NCI-H524 treated with DMSO at 0.1 percent for 48 hours (cell line): Measurements from ENCODE around the gene PCYOX1L.

Source experiments
- DNase-seq: peaks from one replicate; lab custom pipeline; 2025; lab: John Stamatoyannopoulos, UW

The PCYOX1L gene

DNA sequence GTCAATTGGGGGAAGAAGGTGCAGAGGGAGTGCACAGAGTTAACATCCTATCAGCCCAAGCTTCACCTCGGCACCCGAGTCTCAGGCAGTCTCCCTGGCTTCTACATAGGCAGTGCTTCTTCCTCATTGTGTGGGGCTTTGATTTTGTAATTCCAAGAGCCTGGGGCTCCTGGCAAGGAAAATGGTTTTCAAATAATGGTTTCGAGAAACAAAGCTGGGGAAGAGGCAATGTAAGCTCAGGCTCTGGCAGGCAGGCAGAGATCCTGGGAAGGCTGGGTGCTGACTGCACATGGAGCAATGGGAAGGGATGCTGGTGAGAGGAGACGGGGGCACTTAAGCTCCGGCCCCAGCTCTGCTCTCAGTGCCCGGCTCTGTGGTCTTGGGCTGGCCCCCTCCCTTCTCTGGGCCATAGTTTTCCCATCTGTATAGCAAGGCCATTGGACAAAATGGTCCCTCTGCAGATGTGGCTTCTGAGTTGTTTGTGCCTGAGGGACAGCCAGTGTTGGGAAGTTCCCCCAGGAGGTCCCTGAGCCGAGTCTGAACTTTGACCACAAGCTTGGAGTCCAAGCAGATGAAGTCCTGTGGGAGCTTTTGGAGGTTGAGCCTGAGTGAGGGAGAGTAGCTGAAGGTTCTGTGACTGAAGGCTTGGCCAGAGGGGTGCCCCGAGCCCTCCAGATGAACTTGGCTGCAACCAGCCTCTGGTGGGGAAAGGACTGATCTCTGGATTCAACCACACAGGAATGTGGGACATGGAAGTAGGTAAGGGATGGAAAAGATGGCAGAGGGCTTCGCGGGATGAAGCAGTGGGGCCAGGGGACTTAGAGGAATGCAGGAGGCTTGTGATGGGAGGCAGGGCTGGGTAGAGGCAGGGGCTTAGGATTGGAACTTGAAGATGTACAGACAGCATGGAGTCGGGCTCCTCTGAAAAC is 49.7 kb downstream of the PCYOX1L start:
- DNase-seq: no peak

DNA sequence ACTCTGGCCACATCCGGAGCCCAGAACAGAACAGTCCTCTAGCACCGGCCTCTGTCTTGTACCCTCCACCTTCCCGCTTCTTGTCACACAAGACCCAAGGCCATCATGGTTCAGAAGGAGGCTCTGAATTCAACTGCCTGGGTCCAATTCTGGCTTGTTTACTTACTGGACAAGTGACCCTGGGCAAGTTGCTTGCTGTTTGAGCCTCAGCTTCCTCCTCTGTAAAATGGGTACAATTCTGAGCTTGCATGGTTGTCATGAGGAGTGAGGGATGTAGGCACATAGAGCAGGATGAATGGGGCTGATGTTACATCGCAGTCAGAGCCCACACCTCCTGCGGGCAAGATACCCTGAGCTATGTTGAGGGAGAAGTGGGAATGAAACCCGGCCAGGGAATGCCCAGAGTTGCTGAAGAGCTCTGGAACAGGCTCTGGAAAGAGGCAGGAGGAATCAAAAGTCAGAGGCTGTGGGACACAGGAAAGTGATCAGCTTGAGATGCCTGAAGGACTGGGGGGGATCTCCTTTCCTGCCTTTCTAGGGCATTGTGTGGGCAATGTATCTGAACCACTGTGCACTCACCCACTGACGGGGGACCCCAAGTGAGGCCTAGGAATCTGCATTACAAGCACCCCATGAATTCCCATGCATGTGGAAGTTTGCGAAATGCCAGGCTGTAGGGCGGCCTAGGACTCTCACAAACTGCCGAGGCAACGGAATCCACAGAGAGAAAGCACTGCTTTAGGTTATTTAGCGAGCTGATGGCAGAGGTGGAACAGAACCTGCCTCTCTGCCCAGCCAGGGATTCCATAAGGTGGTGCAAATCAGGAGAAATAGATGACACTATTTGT is 50.6 kb downstream of the PCYOX1L start:
- DNase-seq: no peak

DNA sequence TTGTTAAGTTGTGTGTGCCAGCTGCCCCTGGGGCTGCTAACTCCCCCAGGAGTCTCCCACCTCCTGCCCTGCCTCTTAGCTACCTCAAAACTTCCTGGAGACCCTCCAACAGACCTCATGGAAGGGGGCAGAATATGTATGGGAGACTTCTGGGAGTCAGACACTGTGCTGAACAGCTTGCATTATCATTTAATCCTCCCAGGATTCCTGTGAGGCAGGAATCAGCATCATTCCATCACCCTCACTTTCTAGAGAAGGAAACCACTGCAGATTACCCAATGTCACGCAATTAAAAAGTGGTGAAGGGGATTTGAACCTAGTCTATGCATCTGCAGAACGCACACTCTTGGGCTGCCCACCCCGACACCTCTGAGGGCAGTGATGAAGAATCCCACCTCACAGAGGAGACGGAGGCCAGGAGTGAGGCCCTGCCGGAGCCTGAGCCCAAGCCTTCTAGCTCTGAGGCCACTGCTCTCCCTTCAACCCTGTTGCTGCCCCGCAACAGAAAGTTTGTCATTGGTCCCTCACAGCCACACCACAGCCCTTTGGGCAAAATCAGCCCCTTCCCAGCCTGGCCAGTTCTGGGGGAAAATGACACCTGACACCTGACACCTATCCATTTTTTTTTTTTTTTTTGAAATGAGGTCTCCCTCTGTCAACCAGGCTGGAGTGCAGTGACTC is 51.6 kb downstream of the PCYOX1L start:
- no peak for DNase-seq

DNA sequence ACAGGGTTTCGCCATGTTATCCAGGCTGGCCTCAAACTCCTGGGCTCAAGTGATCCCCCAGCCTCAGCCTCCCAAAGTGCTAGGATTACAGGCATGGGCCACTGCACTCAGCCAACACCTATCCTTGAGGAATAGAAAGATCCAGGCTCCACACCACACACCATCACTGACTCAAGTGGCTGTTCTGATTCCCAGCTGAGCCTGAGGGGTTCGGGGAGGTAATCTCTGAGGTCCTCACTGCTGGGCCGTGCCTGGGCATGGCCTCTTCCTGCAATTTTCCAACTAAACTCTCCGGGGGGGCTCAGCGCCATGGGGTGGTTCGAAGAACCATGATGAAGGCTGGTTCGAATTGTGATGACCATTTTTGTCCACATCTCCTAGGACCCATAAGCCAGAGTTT is 52.2 kb downstream of the PCYOX1L start:
- no peak for DNase-seq

DNA sequence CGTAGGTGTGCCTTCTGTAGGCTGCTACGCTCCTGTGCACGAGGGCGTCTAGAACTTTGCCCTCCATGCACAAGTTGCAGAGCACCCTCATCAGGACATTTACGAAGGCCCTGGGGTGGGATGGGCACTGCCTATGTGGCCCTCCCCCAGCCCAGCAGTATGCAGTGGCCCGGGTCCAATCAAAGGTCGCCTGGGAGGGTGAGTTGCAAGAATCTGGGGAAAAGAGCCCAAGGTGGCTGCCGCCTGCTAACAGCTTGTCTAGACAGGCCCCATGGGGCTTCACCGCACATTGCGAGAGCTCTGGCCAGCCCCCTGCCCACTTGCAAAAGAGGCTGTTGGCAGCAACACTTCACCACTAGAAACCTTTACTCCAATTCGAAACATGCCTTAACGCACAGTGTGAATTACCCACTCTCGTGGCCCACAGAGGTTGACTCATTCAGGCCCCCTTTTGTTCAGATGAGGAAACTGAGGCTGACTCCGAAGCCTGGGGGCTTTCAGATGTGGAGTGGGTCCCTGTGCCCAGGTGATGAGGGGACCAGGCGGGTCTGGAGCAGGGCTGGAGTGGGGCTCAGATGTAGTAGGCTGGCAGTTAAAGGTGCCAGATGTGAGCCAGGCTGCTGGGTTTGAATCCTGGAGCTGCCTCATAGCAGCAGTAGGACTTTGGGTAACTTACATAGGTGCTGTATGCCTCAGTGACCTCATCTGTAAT is 53.0 kb downstream of the PCYOX1L start:
- DNase-seq: no peak

DNA sequence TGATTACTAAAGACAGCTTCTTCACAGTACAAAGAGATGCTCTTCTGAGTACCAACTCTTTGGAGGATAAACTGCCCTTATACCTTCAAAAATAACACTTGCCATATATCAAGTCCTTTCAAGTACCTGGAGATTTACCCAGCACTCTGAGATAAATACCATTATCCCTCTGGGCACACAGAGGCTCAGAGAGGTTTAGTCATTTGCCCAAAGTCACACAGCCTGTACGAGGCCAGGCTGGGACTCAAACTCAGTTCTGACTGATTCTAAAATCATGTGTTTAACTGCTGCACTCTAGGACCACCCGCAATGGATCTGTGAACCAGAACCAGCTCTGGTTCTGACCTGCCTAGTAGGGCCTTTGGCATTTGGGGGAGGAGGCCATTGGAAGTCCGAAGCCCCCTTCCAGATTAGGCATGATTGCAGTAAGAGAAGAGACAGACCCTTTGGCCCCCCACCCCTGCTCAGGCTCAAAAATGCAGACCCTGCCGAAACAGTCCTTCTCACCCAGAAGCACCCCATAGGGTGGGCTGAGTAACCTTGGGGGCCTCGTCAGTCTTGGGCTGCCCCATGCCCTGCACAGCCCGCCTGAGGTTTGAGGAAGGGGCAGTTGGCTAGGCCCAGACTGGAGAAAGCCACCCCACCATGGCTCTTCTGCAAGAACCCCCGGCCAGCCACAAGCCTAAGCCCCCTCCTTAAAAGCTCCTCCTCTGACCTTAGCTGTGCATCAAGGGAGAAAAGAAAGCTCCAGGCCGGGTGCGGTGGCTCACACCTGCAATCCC is 54.1 kb downstream of the PCYOX1L start:
- no peak for DNase-seq

DNA sequence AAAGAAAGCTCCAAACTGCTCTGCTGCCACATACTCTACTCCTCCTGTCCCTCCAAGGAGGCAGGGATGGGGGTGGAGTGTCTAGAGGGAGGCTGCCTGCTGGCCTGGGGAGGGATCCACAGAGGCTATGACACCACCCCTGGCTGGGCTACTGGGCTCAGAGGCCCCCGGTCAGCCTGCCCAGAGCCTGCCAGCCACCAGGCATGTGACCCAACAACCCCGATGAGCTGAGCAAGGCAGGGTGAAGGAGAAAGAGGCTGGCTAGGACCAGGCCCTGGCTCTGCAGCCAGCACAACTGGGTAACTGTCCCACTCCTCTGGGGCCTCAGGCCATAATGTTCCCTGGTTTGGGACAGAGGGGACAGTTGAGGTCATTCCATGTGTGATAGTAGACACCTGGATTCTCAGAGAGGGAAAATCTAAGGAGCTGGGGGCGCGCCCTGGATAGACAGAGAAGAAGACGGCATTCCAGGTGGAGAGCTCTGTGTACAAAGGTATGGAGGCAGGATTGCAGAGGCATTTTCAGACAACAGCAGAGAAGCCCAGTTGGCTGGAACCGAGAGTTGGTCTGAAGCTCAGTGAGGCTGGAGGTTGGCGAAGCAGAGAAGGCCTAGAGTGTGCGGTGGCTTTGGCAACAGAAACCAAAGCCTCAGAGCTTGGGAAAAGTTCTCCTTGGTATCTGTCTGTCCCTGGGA is 55.1 kb downstream of the PCYOX1L start:
- no peak for DNase-seq

DNA sequence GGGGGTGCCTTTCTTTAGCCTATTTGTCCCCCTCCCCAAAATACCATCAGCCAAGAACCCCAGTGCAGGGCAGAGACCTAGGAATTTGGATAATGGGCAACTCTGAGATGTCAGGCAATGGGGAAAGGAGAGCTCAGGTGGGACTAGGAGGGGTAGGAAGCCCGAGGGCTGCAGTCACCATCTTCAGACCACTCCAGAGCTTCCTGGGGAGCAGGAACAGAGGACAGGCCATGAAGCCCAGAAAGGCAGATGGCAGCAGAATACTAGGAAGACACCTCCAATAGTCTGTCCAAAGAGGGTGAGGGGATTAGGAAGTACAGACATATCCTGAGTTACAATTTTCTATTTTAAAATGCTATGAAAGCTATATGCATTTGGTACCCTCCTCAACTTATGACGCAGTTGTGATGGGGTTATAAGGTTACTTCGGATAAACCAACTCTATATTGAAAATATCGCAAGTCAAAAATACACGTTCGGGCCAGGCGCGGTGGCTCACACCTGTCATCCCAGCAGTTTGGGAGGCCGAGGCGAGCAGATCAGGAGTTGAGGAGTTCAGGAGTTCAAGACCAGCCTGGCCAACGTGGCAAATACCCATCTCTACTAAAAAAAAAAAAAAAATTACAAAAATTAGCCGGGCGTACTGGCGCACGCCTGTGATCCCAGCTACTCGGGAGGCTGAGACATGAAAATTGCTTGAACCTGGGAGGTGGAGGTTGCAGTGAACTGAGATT is 55.8 kb downstream of the PCYOX1L start:
- DNase-seq: no peak

DNA sequence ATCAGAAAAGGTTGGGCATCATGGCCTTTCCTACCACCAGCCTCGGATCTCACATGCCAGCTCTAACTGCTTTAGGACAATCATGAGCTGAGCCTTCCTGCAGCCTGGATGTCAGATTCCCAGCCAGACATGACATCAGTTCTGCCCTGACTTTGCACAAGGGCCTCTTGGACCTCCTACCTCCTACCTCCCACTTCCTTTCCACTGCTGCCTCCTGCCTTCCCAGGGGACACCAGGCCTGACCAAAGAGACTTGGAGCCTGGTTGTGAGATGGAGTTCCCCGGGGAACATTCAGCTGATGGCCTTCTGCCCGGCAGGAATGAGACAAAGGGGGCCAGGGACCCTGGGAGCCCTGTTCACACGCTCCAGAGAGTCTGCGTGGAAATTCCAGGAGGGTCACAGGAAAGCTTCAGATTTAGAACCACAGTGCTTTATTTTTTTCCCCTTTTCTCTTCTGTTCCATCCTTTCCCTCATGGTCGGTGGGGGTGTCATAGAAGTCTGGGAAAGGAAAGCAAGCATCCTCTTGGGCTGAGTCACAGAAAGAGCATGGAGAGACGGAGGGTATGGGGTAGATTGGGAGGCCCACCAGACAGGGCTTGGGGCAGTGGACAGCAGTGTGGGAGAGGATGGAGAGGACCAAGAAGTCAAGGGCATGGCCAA is 56.7 kb downstream of the PCYOX1L start:
- no peak for DNase-seq

DNA sequence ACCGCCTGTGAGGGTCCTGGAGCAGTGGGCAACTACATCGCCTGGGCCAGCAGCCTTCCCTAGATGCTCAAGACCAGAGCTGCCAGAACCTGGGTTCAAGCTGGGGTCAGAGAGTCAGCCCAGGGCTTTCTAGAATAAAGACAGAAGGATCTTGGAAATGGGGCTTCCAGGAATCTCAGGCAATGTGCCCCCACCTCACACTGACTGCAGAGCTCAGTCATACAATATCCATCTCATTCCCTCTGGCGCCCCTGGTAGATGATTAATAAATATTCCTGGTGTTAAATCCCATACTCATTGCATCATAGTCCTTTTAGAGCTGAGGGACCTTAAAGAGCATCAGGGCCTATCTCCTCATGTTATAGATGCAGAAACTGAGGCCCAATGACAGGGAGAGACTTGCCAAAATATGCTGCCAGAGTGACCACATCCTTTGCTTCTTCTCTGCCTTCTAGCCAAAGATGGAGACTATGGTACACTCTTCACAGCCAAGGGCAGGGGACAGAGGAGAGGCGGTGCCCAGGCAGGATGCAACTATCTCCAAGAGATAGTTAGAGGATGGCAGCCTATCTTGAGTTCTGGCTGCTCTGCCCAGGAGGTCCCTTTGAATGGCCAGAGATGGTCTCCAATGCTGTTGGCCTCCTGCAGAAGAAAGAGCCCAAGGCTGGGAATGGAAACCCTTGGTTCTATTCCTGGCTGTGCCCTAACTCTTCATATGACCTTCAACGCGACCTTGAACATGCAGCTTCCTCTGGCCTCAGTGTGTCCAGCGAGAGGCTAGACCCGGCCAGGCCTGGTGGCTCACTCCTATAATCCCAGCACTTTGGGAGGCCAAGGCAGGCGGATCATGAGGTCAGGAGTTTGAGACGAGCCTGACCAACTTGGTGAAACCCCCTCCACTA is 57.5 kb downstream of the PCYOX1L start:
- no peak for DNase-seq

DNA sequence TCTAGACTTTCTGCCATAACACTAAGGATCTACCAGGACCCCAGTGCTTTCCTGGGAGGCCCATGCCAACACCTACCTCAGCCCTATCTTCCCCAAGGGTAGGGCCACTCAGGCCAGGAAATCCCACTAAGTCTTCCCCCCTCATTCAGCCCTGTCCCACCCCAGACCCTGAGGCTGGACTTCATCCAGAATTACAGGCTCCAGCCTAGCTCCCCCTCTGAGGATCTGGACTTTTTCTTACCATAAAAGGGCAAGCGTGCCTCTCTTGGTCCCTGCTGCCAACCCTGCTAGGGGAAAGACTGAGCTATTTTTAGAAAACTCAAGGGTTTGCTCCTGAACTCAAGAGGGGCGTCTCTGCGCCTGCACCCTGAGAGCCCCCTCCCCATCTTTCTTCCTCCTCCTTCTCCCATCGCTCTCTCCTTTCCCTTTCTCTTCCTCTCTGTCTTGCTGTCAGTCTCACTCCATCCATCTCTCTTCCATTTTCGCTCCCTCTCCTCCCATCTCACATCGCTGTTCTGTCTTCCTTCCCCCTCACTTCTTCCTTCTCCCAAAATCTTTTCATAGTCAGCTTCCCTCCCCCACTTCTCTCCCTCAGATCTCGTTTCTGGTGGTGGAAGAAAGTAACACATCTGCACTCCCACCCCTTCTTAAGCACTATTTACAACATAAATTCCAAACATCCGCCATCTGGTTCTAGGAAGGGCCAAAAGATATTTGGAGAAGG is 59.3 kb downstream of the PCYOX1L start:
- no peak for DNase-seq

DNA sequence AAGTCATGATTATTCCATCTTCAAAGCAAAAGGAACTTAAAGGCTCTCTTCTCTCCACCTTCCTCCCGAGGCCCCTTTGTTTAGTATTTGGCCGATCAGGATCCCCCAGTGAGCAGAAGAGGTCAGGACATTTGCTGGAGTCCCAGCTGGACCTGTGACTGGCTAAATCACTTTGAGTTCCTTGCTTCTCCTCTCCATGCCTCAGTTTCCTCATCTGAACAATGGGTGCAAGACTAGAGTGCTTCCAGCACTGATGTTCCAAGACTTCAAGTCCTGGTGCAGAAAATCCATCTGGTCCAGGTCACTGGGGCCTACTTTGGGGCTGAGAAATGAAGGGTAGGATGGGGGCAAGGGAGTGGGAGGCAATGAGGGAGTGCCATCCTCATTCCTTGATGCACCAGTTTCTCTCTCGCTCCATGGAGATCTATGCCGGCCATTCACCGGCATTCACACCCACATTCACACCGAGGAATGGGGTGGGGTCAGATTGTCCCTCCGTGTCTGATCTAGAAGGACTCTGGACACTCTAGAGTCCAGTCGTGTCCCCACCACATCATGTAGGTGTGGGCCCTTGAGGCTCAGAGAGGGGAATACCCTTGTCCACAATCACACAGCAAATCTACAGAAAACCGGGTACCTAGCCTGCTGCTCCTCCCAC is 60.0 kb downstream of the PCYOX1L start:
- no peak for DNase-seq

DNA sequence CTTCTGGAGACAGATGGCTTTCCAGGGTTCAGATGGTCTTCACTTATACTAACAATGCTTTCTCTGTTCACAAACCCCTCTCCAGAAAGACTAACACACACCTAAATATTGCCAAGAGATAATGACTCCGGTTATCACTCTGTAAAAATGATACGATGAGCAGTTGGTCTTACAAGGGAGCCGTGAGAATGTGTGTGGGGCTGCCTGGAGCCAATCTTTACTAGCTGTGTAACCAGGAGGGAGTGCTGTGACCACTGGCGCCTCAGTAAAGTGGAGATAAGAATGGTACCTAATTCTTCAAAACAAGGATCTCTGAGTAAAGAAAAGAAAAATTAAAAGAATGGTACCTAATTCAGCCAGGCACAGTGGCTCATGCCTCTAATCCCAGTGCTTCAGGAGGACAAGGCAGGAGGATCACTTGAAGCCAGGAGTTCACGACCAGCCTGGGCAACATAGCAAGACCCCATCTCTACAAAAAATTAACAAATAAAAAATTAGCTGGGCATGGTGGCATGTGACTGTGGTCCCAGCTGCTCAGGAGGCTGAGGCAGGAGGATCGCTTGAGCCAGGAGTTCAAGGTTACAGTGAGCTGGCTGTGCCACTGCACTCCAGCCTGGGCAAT is 61.2 kb downstream of the PCYOX1L start:
- DNase-seq: no peak
